ENCODE data around the gene CCND1.

CCND1 gene

GRCh38 chr11:69640995-69641581 is at the start of gene CCND1:
TSS of gene CCND1 (plus strand) at chr11:69641156. CDS start at chr11:69641314, 158 bp downstream.
- DNase-seq: peak; percentile 86

GRCh38 chr11:69592986-69593650 is 47.8 kb upstream of the CCND1 start:
- no peak for DNase-seq

GRCh38 chr11:69593851-69594250 is 47.1 kb upstream of the CCND1 start:
- peak; percentile 7 for DNase-seq

GRCh38 chr11:69594481-69594880 is 46.5 kb upstream of the CCND1 start:
- no peak for DNase-seq

GRCh38 chr11:69595805-69596665 is 44.9 kb upstream of the CCND1 start:
- DNase-seq: no peak

GRCh38 chr11:69598147-69598546 is 42.8 kb upstream of the CCND1 start:
- DNase-seq: peak; percentile 44

GRCh38 chr11:69599502-69599901 is 41.5 kb upstream of the CCND1 start:
- no peak for DNase-seq

GRCh38 chr11:69600001-69600400 is 41.0 kb upstream of the CCND1 start:
- no peak for DNase-seq

GRCh38 chr11:69601011-69601975 is 39.7 kb upstream of the CCND1 start:
- DNase-seq: no peak

- no peak for DNase-seq
These were observed 37.7 kb upstream of the CCND1 start for GRCh38 chr11:69603111-69603836.

- no peak for DNase-seq
These were observed 36.9 kb upstream of the CCND1 start for GRCh38 chr11:69604055-69604454.

- no peak for DNase-seq
These were observed 35.0 kb upstream of the CCND1 start for GRCh38 chr11:69605737-69606526.

- DNase-seq: no peak
These were observed 31.6 kb upstream of the CCND1 start for GRCh38 chr11:69609351-69609750.

- DNase-seq: no peak
These were observed 29.1 kb upstream of the CCND1 start for GRCh38 chr11:69611548-69612526.

- DNase-seq: no peak
These were observed 27.4 kb upstream of the CCND1 start for GRCh38 chr11:69613594-69613993.

- no peak for DNase-seq
These were observed 26.9 kb upstream of the CCND1 start for GRCh38 chr11:69614085-69614484.

GRCh38 chr11:69615545-69616278 is 25.2 kb upstream of the CCND1 start:
- DNase-seq: no peak

- no peak for DNase-seq
These were observed 23.7 kb upstream of the CCND1 start for GRCh38 chr11:69617220-69617619.

- DNase-seq: no peak
These were observed 23.3 kb upstream of the CCND1 start for GRCh38 chr11:69617682-69618081.

All from hematopoietic multipotent progenitor cell treated with erythropoietin and hydrocortisone succinate and interleukin-3 and kit ligand, for 6 days (in vitro differentiated cells).